ENCODE results near the gene ABLIM3. TPM values are rescaled to one million over a fixed set of nuclear protein-coding genes. Genes with fewer than 3 reads are reported as not detected.
A peak's percentile ranks its signal among the peaks of the same experiment; 100 is the strongest.

Gene ABLIM3
- total RNA-seq, 1 donor, result 32.8 TPM

DNA sequence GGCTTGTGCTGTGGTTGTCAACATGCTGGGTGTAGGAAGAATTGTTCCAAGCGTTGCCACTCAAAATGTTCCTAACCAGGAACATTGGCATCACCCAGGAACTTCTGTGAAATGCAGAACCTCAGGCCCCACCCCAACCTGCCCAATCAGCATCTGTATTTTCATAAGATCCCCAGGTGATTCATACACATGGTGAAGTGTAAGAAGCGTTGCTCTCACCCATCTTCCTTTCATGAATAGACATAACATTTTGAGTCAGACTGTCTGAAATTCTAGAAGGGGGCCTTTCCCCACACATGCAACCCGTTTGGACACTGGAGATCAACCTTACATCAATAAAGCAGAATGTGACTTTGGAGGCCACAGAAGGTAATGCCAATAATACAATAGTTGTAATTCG lies 121.0 kb downstream of the ABLIM3 start:
- no peak for DNase-seq (ENCODE audit: low read depth)
- no peak overlapping the region for H3K4me3 ChIP-seq (ENCODE audit: low read depth, low read length)
- TF ChIP-seq, protein P1, sequence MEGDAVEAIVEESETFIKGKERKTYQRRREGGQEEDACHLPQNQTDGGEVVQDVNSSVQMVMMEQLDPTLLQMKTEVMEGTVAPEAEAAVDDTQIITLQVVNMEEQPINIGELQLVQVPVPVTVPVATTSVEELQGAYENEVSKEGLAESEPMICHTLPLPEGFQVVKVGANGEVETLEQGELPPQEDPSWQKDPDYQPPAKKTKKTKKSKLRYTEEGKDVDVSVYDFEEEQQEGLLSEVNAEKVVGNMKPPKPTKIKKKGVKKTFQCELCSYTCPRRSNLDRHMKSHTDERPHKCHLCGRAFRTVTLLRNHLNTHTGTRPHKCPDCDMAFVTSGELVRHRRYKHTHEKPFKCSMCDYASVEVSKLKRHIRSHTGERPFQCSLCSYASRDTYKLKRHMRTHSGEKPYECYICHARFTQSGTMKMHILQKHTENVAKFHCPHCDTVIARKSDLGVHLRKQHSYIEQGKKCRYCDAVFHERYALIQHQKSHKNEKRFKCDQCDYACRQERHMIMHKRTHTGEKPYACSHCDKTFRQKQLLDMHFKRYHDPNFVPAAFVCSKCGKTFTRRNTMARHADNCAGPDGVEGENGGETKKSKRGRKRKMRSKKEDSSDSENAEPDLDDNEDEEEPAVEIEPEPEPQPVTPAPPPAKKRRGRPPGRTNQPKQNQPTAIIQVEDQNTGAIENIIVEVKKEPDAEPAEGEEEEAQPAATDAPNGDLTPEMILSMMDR (IDR thresholded peaks at IDR 0.05; ENCODE audit: insufficient read depth, low read depth, low read length), result no peak

DNA sequence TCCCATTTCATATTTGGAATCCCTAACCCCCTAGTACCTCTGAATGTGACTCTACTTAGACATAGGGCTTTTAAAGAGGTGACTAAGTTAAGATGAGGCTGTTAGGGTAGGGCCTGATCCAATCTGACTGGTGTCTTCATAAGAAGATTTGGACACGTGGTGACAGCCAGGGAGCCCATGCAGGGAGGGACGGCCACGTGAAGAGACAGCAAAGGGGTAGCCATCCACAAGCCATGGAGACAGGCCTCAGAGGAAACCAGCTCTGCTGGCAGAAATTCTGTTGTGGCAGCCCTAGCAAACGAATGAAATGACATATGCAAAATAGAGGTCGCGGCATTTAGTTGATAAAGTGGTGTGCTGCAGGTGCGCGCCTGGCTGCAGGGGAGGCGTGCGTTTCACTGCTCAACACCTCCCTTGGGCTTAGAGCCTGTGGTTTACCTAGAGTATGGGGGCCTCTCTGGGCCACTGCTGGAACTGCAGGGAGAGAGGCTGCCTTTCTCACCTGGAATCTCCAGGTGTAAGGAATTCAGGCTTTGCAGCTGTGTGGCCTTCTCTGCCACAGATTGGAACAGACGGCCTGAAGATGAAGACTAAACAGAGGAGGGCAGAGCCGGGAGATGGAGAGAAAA lies 123.3 kb downstream of the ABLIM3 start:
- no peak for DNase-seq (ENCODE audit: low read depth)
- TF ChIP-seq, protein P1 (IDR thresholded peaks at IDR 0.05; ENCODE audit: insufficient read depth, low read depth, low read length), result peak; percentile 48
- no peak overlapping the region for H3K4me3 ChIP-seq (ENCODE audit: low read depth, low read length)

DNA sequence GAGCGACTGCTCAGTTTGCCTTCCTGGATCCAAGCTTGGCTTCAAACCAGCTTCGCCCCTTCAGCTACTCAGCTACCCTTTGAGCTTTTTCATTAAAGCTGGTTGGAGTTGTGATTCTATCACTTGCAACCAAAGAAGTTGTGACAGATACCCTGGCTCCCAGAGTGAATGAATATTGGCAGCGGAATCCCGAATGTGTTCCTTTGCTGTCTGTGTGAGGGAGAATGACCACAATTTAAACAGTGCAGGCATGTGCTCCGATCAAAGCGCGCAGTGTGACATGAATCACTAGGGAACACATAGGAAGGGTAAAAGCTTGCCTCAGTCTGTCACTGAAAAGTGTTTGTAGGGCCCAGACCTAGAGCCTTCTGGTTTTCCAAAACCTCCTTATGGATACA lies 123.8 kb downstream of the ABLIM3 start:
- DNase-seq (ENCODE audit: low read depth), result no peak
- no peak overlapping the region for H3K4me3 ChIP-seq (ENCODE audit: low read depth, low read length)
- TF ChIP-seq, protein P1 (IDR thresholded peaks at IDR 0.05; ENCODE audit: insufficient read depth, low read depth, low read length), result no peak

DNA sequence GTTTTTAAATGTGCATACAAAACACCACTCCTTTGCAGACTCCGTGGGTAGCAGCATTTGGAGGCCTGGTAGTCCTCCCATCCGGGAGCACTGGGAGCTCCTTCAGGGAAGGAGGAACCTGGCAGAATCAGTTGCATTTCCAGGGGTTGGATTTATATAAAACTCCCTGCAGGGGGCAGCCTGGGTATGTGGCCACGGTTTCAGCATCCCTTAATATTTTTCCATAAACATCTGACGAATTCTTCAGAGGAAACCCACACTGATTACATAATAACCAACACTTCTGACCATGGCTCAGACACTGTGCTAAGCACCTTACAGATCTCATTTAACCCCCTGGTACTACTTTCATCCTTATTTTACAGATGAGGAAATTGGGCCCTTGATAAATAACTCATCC lies 124.3 kb downstream of the ABLIM3 start:
- TF ChIP-seq, protein P1 (IDR thresholded peaks at IDR 0.05; ENCODE audit: insufficient read depth, low read depth, low read length), result peak; percentile 43
- H3K4me3 ChIP-seq (ENCODE audit: low read depth, low read length), result no peak overlapping the region
- DNase-seq (ENCODE audit: low read depth), result peak; percentile 76

DNA sequence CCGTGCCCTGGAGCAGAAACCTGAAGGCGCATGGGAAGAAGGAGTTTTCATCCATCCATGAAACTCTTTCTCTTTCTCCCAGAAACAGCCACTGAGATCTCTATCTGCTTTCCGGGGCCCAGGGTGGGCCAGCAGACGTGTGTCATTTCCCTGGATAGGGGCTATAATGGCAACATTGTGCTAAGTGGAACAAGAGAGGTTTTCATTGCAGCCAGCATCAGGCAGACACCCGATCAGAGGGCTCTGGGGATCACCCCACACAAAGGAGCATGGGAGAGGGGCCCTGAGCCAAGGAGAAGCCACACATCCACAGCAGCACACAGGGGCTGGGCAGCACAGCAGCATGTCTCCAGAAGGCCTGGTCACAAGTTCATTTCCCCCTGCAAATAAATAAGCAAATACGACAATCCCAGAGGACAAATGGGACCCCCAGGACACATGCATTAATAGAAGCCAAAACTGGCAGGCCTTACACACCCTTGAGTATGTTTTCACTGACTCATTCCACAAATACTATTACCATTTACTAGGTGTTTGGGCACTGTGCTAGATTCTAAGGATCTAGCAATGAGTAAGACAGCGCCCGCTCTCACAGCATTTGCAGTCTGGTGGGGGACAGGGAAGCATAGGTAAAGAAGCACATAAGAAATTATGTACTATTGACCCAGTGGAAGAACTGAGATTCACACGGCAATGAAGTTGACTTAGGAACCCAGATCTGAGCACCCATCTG lies 126.1 kb downstream of the ABLIM3 start:
- DNase-seq (ENCODE audit: low read depth), result no peak
- TF ChIP-seq, protein P1 (IDR thresholded peaks at IDR 0.05; ENCODE audit: insufficient read depth, low read depth, low read length), result no peak
- no peak overlapping the region for H3K4me3 ChIP-seq (ENCODE audit: low read depth, low read length)

DNA sequence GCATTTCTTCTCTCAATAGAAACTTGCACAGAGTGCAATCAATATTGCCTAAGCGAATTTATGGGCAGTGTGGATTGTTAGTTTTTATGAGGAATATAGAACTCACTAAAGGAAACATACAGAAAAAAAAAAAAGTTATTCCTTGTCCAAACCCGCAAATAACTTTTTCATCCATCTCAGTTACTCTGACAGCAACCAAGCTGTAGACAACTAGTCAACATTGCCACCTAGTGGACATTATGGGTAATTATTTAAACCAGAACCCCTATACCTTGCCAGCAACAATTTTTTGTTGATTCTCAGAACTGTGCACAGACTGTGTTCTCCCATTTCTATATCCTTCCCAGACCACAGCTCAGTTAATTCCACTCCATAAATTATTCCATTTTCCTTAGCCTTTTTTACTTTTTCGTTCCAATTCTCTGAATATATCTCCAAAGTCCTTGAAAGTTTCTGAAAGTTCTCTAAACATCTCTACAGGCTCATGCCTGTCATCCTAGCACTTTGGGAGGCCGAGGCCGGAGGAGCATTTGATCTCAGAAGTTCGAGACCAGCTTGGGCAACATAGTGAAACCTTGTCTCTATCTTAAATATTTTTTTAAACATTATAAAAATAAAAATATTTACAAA lies 127.8 kb downstream of the ABLIM3 start:
- H3K4me3 ChIP-seq (ENCODE audit: low read depth, low read length), result no peak overlapping the region
- peak; percentile 62 for DNase-seq (ENCODE audit: low read depth)
- TF ChIP-seq, protein P1 (IDR thresholded peaks at IDR 0.05; ENCODE audit: insufficient read depth, low read depth, low read length), result peak; percentile 72

Data from fibroblast of villous mesenchyme (primary cell).